Vein endothelial cell (primary cell): ENCODE results near the gene ULBP1. TPM values are rescaled to one million over a fixed set of nuclear protein-coding genes. Genes with fewer than 3 reads are reported as not detected.

Experiments
- total RNA-seq: library from RNA; depleted of rRNA; stranded (reverse); fragments of >200 nt; gene quantifications from 2 replicates; pipeline ENCODE4 v1.2.3, GENCODE V29; 2012

ULBP1 gene, protein sequence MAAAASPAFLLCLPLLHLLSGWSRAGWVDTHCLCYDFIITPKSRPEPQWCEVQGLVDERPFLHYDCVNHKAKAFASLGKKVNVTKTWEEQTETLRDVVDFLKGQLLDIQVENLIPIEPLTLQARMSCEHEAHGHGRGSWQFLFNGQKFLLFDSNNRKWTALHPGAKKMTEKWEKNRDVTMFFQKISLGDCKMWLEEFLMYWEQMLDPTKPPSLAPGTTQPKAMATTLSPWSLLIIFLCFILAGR
- total RNA-seq, result 0.57 and 0.65 TPM in 2 replicates

GRCh38 chr6:149963462-149964307 lies at the start of gene ULBP1:
Gene ULBP1, plus strand, starts transcription at chr6:149963943. Its CDS starts 107 bp downstream, at chr6:149964050.

GRCh38 chr6:149922642-149923326 lies 41.0 kb upstream of the ULBP1 start, which contains the start of gene RAET1G:
Gene RAET1G, minus strand, starts transcription at chr6:149923121. Its CDS starts 111 bp downstream, at chr6:149923010.

GRCh38 chr6:149941583-149942460 lies 21.9 kb upstream of the ULBP1 start, which contains the start of gene ULBP2:
Gene ULBP2, plus strand, starts transcription at chr6:149942014. Its CDS starts 59 bp downstream, at chr6:149942073.

Other genes with a start within 250 kb of the ULBP1 start
- 26.8 and 27.4 TPM in 2 replicates for gene LATS1, start 245.8 kb upstream of the ULBP1 start, total RNA-seq
- gene NUP43, start 217.4 kb upstream of the ULBP1 start, total RNA-seq, result 31.0 and 54.1 TPM in 2 replicates
- 128 and 154 TPM in 2 replicates for gene PCMT1, start 214.2 kb upstream of the ULBP1 start, total RNA-seq
- 13.7 and 20.3 TPM in 2 replicates for gene LRP11, start 99.6 kb upstream of the ULBP1 start, total RNA-seq
- gene RAET1E, start 65.8 kb upstream of the ULBP1 start, total RNA-seq, result 0.29 and 0.33 TPM in 2 replicates
- gene RAET1G, start 40.8 kb upstream of the ULBP1 start, total RNA-seq, result 0.29 and 0.33 TPM in 2 replicates
- gene ULBP2, start 21.9 kb upstream of the ULBP1 start, total RNA-seq, result 6.2 and 8.0 TPM in 2 replicates
- gene RAET1L, start 61.6 kb downstream of the ULBP1 start, total RNA-seq, result not detected in 2 replicates
- gene ULBP3, start 105.2 kb downstream of the ULBP1 start, total RNA-seq, result 20.1 and 24.8 TPM in 2 replicates
- not detected in 2 replicates for gene PPP1R14C, start 179.1 kb downstream of the ULBP1 start, total RNA-seq